Activated CD4-positive, CD25-positive, alpha-beta regulatory T cell (primary cell): Measurements from ENCODE around the gene ARPP19.
"Not testable (repeated sequence)": the region's sequence is repeated elsewhere in the genome, so short reads cannot be mapped to it uniquely, and the experiment has no call there.

Experiments used
- DNase-seq, 4 experiments: peaks; one replicate each; lab custom pipeline; 2025; lab: John Stamatoyannopoulos, UW

ARPP19 gene

GRCh38 chr15:52512869-52513268 lies 56.0 kb downstream of the ARPP19 start:
- DNase-seq: not testable (repeated sequence)

DNA sequence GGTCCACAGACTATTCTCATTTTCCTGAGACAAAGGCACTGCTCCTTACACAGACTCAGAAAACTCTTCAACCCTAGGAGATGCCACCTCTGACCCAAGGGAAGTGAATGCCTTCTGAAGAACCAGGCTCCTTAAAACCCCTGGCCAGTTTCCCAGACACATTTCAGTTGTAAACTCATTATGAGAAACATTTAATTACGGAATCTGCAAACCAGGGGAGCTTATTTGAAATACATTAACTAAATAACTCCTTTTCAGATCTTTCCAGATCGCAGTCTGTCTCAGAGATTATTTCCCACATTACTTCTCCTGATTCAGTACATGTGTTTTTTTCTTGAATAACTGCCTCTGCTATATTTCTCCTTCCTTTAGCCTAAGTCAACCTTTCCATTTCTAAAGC lies 57.7 kb downstream of the ARPP19 start:
- no peak for DNase-seq

DNA sequence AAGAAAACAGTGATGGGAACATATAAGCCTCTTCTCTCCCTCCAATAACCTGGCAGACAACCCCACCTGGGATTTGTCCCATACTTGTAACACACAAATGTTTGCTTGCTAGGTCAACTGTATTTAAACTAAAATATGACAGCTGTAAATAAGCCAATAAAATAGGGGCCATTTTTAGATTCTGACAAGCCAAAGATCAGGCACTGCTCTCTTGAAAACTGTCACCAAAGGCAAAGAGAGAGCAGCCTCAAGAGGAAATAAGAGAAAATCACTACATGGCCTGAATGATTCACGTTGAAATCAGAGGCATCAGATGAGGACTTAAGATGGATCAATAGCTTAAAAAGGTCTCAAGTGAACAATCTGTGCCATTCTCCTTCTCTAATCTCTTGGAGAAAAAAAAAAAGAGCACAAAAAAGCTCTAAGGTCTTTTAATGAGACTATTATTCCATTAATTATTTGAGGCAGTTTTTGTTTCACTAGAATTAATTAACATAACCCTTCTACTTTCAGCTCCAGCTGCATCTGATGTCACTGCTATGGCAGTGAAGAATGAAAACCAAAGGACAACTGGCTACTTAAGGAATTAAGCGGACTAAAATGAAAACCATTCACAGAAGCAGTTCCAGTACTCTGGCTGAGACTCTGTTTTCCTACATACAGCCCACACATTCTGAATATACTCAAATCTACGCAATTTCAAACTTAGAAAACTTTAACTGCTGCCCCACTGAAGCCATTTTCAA lies 59.2 kb downstream of the ARPP19 start:
- no peak for DNase-seq

DNA sequence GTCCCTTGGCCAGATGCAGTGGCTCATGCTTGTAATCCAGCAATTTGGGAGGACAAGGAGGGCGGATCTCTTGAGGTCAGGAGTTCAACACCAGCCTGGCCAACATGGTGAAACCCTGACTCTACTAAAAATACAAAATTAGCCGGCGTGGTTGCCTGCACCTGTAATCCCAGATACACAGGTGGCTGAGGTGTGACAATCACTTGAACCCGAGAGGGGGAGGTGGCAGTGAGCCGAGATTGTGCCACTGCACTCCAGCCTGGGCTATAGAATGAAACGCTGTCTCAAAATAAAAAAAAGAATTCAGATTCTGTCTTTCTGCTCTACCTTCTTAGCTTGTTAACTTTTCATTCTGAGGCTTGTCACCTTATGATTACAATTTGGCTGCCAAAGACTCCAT lies 62.3 kb downstream of the ARPP19 start:
- DNase-seq: no peak

DNA sequence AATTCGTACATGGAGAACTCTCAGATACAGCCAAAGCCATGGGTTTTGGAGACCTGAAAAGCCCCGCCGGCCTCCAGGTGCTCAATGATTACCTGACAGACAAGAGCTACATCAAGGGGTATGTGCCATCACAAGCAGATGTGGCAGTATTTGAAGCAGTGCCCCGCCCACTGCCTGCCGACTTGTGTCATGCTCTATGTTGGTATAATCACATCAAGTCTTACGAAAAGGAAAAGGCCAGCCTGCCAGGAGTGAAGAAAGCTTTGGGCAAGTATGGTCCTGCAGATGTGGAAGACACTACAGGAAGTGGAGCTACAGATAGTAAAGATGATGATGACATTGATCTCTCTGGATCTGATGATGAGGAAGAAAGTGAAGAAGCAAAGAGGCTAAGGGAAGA lies 63.7 kb downstream of the ARPP19 start:
- no peak for DNase-seq

GRCh38 chr15:52503788-52504496 lies 64.9 kb downstream of the ARPP19 start:
- no peak for DNase-seq

- no peak for DNase-seq
Observed at GRCh38 chr15:52502608-52503007, 66.2 kb downstream of the ARPP19 start.

GRCh38 chr15:52499506-52499905 lies 69.3 kb downstream of the ARPP19 start:
- DNase-seq: no peak

DNA sequence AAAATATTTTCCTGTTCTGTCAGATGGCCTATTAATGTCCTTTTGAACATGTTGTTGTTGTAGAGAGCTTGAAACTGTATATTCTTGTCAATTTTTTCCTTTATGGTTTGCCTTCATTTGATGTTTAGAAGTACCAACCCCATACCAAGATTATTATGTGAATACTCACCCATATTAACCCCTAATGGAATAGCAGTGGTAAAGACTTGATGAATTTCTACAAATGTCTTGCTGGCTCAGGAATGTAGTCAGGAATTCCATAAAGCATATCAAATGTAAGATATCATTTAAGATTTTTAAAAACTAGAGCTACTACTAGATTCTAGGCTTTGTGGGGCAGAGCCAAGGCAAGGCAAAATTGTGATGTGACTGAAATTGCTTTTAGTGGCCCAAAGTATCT lies 70.1 kb downstream of the ARPP19 start:
- DNase-seq: no peak
